GM21515 (cell line): ENCODE results near the gene CABS1.

Experiments used
- ATAC-seq: cut with Tn5 transposase; IDR thresholded peaks from one replicate; pipeline ENCODE4 v1.9.1; 2021; ENCODE audit not compliant: unreplicated experiment

The CABS1 gene

GRCh38 chr4:70380578-70380977, 45.8 kb downstream of the CABS1 start:
- no peak for ATAC-seq

DNA sequence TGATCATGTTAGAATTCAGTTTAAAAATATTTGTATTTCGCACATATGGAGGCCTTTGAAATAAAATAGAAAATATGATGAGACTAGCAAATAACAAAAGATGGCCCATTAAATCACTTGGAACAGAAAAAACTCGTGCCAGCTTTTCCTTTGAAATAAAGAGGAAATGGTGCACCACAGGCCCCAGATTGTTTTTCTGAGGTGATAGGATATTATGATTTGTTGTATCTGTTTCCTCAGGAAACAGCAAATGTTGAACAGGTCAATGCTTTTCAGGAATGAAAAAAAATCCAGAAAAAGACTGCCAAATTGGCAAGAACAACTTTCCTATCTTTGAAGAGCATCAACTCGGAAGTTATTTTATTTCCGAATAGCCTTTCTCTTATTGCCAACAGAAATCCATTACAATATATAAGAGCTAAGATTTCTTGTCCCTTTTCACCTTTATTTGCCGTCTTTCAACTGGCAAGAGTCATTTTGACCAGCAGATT, 48.0 kb downstream of the CABS1 start, which contains the start of gene SMR3B:
TSS of gene SMR3B (plus strand) at position 441 of the 491 bp plus-strand sequence. CDS start 1,380 bp downstream, outside the sequence.
- no peak for ATAC-seq
